ENCODE measurements around the gene ZFAND2B. TPM values are rescaled to one million over a fixed set of nuclear protein-coding genes. Genes with fewer than 3 reads are reported as not detected.

ZFAND2B gene
- total and polyA plus RNA-seq, 10 donors: 39.4 to 77.7 (median 52.4) TPM

DNA sequence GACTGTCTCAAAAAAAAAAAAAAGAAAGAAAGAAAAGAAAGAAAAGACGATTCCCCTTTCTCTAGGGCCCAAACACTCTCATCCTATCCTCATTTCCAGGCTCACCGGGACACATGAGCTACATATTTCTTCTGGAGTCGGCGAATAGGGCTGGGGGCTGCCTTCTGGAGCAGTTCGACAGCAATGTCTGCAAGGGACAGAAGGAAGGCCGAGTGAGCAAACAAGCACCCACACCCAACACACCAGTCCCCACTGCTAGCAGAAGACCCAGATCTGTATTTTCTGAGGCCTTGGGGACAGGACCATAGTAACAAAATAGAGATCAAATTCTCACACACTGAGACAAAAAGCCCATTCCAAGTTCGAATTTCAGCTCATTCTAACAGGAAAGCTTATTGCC is 31.1 kb upstream of the ZFAND2B start:
- no peaks in the 10 kb centered on the region for H3K9me3 ChIP-seq
- intact Hi-C loops (cut with DNase I; ENCODE audit: low total_unique reads): no loop called here
- TF ChIP-seq POLR2A (IDR thresholded peaks at IDR 0.05) (no peak), POLR2AphosphoS5 (IDR thresholded peaks at IDR 0.05) (no peak)
- TF ChIP-seq, protein P1, sequence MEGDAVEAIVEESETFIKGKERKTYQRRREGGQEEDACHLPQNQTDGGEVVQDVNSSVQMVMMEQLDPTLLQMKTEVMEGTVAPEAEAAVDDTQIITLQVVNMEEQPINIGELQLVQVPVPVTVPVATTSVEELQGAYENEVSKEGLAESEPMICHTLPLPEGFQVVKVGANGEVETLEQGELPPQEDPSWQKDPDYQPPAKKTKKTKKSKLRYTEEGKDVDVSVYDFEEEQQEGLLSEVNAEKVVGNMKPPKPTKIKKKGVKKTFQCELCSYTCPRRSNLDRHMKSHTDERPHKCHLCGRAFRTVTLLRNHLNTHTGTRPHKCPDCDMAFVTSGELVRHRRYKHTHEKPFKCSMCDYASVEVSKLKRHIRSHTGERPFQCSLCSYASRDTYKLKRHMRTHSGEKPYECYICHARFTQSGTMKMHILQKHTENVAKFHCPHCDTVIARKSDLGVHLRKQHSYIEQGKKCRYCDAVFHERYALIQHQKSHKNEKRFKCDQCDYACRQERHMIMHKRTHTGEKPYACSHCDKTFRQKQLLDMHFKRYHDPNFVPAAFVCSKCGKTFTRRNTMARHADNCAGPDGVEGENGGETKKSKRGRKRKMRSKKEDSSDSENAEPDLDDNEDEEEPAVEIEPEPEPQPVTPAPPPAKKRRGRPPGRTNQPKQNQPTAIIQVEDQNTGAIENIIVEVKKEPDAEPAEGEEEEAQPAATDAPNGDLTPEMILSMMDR (IDR thresholded peaks at IDR 0.05 in 8 of 11, conservative IDR thresholded peaks at IDR 0.05 in 3 of 11): no peak
- H3K27me3 ChIP-seq (replicated peaks in 1 of 7): no peaks in the 10 kb centered on the region
- WGBS, 5 donors: 84 to 89% (median 88%) methylated on average over 7 of the region's 7 CpGs
- peak overlapping the region; percentile 95 to 100 (median 99) for H3K27ac ChIP-seq
- DNase-seq: no peak
- H3K36me3 ChIP-seq: peaks cover 0 to 62% (median 47%) of the 10 kb centered on the region in 6 donors
- H3K4me1 ChIP-seq: peaks cover 27 to 86% (median 53%) of the 10 kb centered on the region in 6 donors
- peak overlapping the region in 7 of 8 donors; percentile 59 to 95 (median 87) for H3K4me3 ChIP-seq

- intact Hi-C loops (cut with DNase I; ENCODE audit: low total_unique reads): no loop called here
- peak overlapping the region; percentile 95 to 100 (median 99) for H3K27ac ChIP-seq
- peak; percentile 93 for DNase-seq
- 2 to 3% (median 3%) methylated on average over 30 to 45 of the region's 45 CpGs for WGBS, 5 donors
- no peaks in the 10 kb centered on the region for H3K27me3 ChIP-seq (replicated peaks in 1 of 7)
- H3K4me1 ChIP-seq: peaks cover 23 to 86% (median 54%) of the 10 kb centered on the region in 6 donors
- H3K4me3 ChIP-seq: peak overlapping the region; percentile 59 to 95 (median 89)
- TF ChIP-seq, protein P1 (IDR thresholded peaks at IDR 0.05 in 8 of 11, conservative IDR thresholded peaks at IDR 0.05 in 3 of 11): peak in 2 of 11 experiments; percentile 4 to 45
- no peak for TF ChIP-seq POLR2A (IDR thresholded peaks at IDR 0.05)
- peak in 1 of 3 donors; percentile 63 for TF ChIP-seq POLR2AphosphoS5 (IDR thresholded peaks at IDR 0.05)
- no peaks in the 10 kb centered on the region for H3K9me3 ChIP-seq
- peaks cover 0 to 65% (median 54%) of the 10 kb centered on the region in 6 donors for H3K36me3 ChIP-seq
These were observed 30.4 kb upstream of the ZFAND2B start for GRCh38 chr2:219175928-219176817.

- Histone ChIP-seq H3K4me3 (peak within 1 kb of the TSS; percentile 59 to 95 (median 89)), H3K9me3 (no peaks in the 10 kb centered on the region), H3K4me1 (peaks cover 20 to 86% (median 52%) of the 10 kb centered on the region in 6 donors), H3K27ac (peak within 1 kb of the TSS; percentile 95 to 100 (median 99)), H3K36me3 (peaks cover 0 to 65% (median 58%) of the 10 kb centered on the region in 6 donors), H3K27me3 (replicated peaks in 1 of 7) (no peaks in the 10 kb centered on the region)
- DNase-seq: peak; percentile 99
- TF ChIP-seq POLR2A (IDR thresholded peaks at IDR 0.05) (peak; percentile 90 to 95 (median 94)), POLR2AphosphoS5 (IDR thresholded peaks at IDR 0.05) (peak; percentile 99)
- TF ChIP-seq, protein P1 (IDR thresholded peaks at IDR 0.05 in 8 of 11, conservative IDR thresholded peaks at IDR 0.05 in 3 of 11): peak in 5 of 11 experiments; percentile 8 to 48 (median 15)
- intact Hi-C loops (cut with DNase I; ENCODE audit: low total_unique reads): no loop called here
- 0 to 1% (median 0%) methylated on average over 33 to 69 of the region's 69 CpGs for WGBS, 5 donors
These were observed 29.6 kb upstream of the ZFAND2B start, which contains the start of gene CNPPD1 for GRCh38 chr2:219176818-219177551. Gene CNPPD1 (minus strand): TSS chr2:219176925. CDS start chr2:219176828, 97 bp downstream.

Data from spleen (tissue), 11 donors.